Tibial nerve (tissue), 4 donors: ENCODE results near the gene RWDD2A. TPM values are rescaled to one million over a fixed set of nuclear protein-coding genes. Genes with fewer than 3 reads are reported as not detected.

ENCODE experiments used
- DNase-seq, 2 donors: peaks; one replicate each; pipeline ENCODE4 v3.0.0-alpha.2; 2019; ENCODE audit warnings: low spot score in 2 of 2
- H3K27ac ChIP-seq, 4 donors: fragments of 200-600 bp; sonication (generic) in 3 of 4; one replicate each; pipeline ENCODE4 v1.5.1; 2017 to 2019; ENCODE audit warnings: mild to moderate bottlenecking in 1 of 4
- H3K27me3 ChIP-seq, 2 donors: fragments of 200-600 bp; sonication (generic) in 1 of 2; one replicate each; pipeline versions ENCODE4 v1.5.1 to v1.6.0; 2017 to 2019
- H3K36me3 ChIP-seq, 3 donors: fragments of 200-600 bp; sonication (generic); one replicate each; pipeline ENCODE4 v1.5.1; 2018 to 2019
- H3K4me1 ChIP-seq, 4 donors: fragments of 200-600 bp; sonication (generic) in 3 of 4; one replicate each; pipeline ENCODE4 v1.5.1; 2017 to 2019
- H3K4me3 ChIP-seq, 4 donors: fragments of 200-600 bp; sonication (generic) in 3 of 4; one replicate each; pipeline ENCODE4 v1.5.1; 2017 to 2019; ENCODE audit warnings: mild to moderate bottlenecking in 1 of 4, moderate library complexity in 1 of 4
- H3K9me3 ChIP-seq, 4 donors: fragments of 200-600 bp; sonication (generic) in 3 of 4; one replicate each; pipeline ENCODE4 v1.5.1; 2017 to 2019
- CTCF ChIP-seq, 5 experiments: fragments of 200-600 bp in 3 of 5; fragments of 450-650 bp in 2 of 5; sonication (generic) in 3 of 5; IDR thresholded peaks; one replicate each; pipeline ENCODE4 v1.5.1; 2016 to 2019; ENCODE audit warnings: antibody characterized with exemption in 5 of 5, mild to moderate bottlenecking in 3 of 5, moderate library complexity in 2 of 5
- EP300 ChIP-seq, 2 donors: sonication (generic); formaldehyde crosslinking; IDR thresholded peaks; one replicate each; pipeline ENCODE4 v1.6.1; 2017; ENCODE audit warnings: antibody characterized with exemption in 2 of 2, mild to moderate bottlenecking in 1 of 2
- POLR2A ChIP-seq, 2 donors: fragments of 450-650 bp; IDR thresholded peaks; one replicate each; pipeline ENCODE4 v1.6.1; 2017; ENCODE audit warnings: antibody characterized with exemption in 2 of 2, mild to moderate bottlenecking in 2 of 2, moderate library complexity in 2 of 2
- WGBS, 2 donors: methylation state at CpG; one replicate each; pipeline ENCODE4 v1.1.5; 2018; 5-methylcytosine and 5-hydroxymethylcytosine counted together
- total RNA-seq, 4 donors: library from RNA; depleted of rRNA; stranded (reverse); fragments of >200 nt; gene quantifications; one replicate each; pipeline ENCODE4 v1.1.0, GENCODE V29; 2016

Gene RWDD2A
- total RNA-seq, 4 donors from 2014 or later: 2.2 to 4.2 (median 3.0) TPM

- 97% methylated on average over 1 of the region's 1 CpG for WGBS, 2 donors
- TF ChIP-seq CTCF (IDR thresholded peaks at IDR 0.05): no peak
- no peak for TF ChIP-seq EP300 (IDR thresholded peaks at IDR 0.05)
- no peak for TF ChIP-seq POLR2A (IDR thresholded peaks at IDR 0.05)
- H3K36me3 ChIP-seq: no peaks in the 10 kb centered on the region
- H3K4me3 ChIP-seq: no peak overlapping the region
- H3K4me1 ChIP-seq: peaks cover 0 to under 1% (median 0%) of the 10 kb centered on the region in 4 donors
- DNase-seq: no peak
- H3K27me3 ChIP-seq: no peaks in the 10 kb centered on the region
- no peak overlapping the region for H3K27ac ChIP-seq
- H3K9me3 ChIP-seq: no peaks in the 10 kb centered on the region
Observed at GRCh38 chr6:83221276-83221675, 28.1 kb downstream of the RWDD2A start.

- Histone ChIP-seq H3K9me3 (no peaks in the 10 kb centered on the region), H3K27me3 (no peaks in the 10 kb centered on the region), H3K36me3 (no peaks in the 10 kb centered on the region), H3K4me3 (no peak overlapping the region), H3K27ac (no peak overlapping the region), H3K4me1 (peaks cover 0 to 6% (median 0%) of the 10 kb centered on the region in 4 donors)
- no peak for DNase-seq
- 42 to 55% methylated on average over 3 of the region's 3 CpGs for WGBS, 2 donors
- TF ChIP-seq POLR2A (IDR thresholded peaks at IDR 0.05): no peak
- TF ChIP-seq CTCF (IDR thresholded peaks at IDR 0.05): peak; percentile 26 to 56 (median 44)
Observed at GRCh38 chr6:83221889-83222479, 28.8 kb downstream of the RWDD2A start.

- H3K27me3 ChIP-seq: no peaks in the 10 kb centered on the region
- H3K9me3 ChIP-seq: no peaks in the 10 kb centered on the region
- H3K27ac ChIP-seq: no peak overlapping the region
- TF ChIP-seq EP300 (IDR thresholded peaks at IDR 0.05): no peak
- no peak for TF ChIP-seq CTCF (IDR thresholded peaks at IDR 0.05)
- TF ChIP-seq POLR2A (IDR thresholded peaks at IDR 0.05): no peak
- DNase-seq: no peak
- H3K4me3 ChIP-seq: no peak overlapping the region
- WGBS, 2 donors: 56 to 64% methylated on average over 1 of the region's 1 CpG
- H3K36me3 ChIP-seq: no peaks in the 10 kb centered on the region
- peaks cover 0 to 6% (median 0%) of the 10 kb centered on the region in 4 donors for H3K4me1 ChIP-seq
Observed at GRCh38 chr6:83226517-83226916, 33.4 kb downstream of the RWDD2A start.

GRCh38 chr6:83231146-83231545 is 38.0 kb downstream of the RWDD2A start:
- Histone ChIP-seq H3K36me3 (no peaks in the 10 kb centered on the region), H3K4me1 (peaks cover 0 to 6% (median 0%) of the 10 kb centered on the region in 4 donors), H3K27ac (no peak overlapping the region), H3K27me3 (no peaks in the 10 kb centered on the region), H3K9me3 (no peaks in the 10 kb centered on the region), H3K4me3 (no peak overlapping the region)
- TF ChIP-seq POLR2A (IDR thresholded peaks at IDR 0.05) (no peak), CTCF (IDR thresholded peaks at IDR 0.05) (no peak), EP300 (IDR thresholded peaks at IDR 0.05) (no peak)
- 48 to 68% methylated on average over 1 of the region's 1 CpG for WGBS, 2 donors
- DNase-seq: no peak

- peaks cover 0 to 5% (median 0%) of the 10 kb centered on the region in 4 donors for H3K4me1 ChIP-seq
- H3K27ac ChIP-seq: no peak overlapping the region
- no peak for TF ChIP-seq EP300 (IDR thresholded peaks at IDR 0.05)
- no peak for TF ChIP-seq CTCF (IDR thresholded peaks at IDR 0.05)
- TF ChIP-seq POLR2A (IDR thresholded peaks at IDR 0.05): no peak
- no peaks in the 10 kb centered on the region for H3K9me3 ChIP-seq
- DNase-seq: no peak
- no peak overlapping the region for H3K4me3 ChIP-seq
- no peaks in the 10 kb centered on the region for H3K27me3 ChIP-seq
- H3K36me3 ChIP-seq: peaks cover 0 to 8% (median 0%) of the 10 kb centered on the region in 3 donors
- WGBS, 2 donors: 67 to 75% methylated on average over 3 of the region's 3 CpGs
Observed at GRCh38 chr6:83247471-83247870, 54.3 kb downstream of the RWDD2A start.

Other genes starting within 250 kb of the RWDD2A start
- gene UBE3D, start 127.5 kb upstream of the RWDD2A start, total RNA-seq: 10 to 100 TPM in 3 of 4 donors, 1 to 10 TPM in 1; 6.3 to 21.9 (median 18.3) TPM
- 10 to 100 TPM; 30.6 to 43.5 (median 37.9) TPM for gene DOP1A, start 125.7 kb upstream of the RWDD2A start, total RNA-seq
- gene PGM3, start 92 bp upstream of the RWDD2A start, total RNA-seq: 10 to 100 TPM; 12.3 to 26.2 (median 18.6) TPM
- 10 to 100 TPM in 3 of 4 donors, 1 to 10 TPM in 1; 7.8 to 17.6 (median 14.9) TPM for gene ME1, start 237.7 kb downstream of the RWDD2A start, total RNA-seq